Measurements from ENCODE around the gene TRERF1. TPM values are rescaled to one million over a fixed set of nuclear protein-coding genes. Genes with fewer than 3 reads are reported as not detected.

The TRERF1 gene
- total and polyA plus RNA-seq, 2 experiments from 2014 or later: 3.2 to 5.1 TPM

GRCh38 chr6:42417641-42418112 lies 34.0 kb downstream of the TRERF1 start:
- peaks cover 7% of the 10 kb centered on the region for H4K20me1 ChIP-seq (ENCODE audit: insufficient read depth, poor library complexity, severe bottlenecking)
- H3K36me3 ChIP-seq (replicated peaks; ENCODE audit: insufficient read depth, low read depth): no peaks in the 10 kb centered on the region
- no peak overlapping the region for H3K4me3 ChIP-seq
- no peak overlapping the region for H2AFZ ChIP-seq
- 88% methylated on average over 5 of the region's 5 CpGs for WGBS (ENCODE audit: low lambda C conversion rate, missing lambda C conversion rate)
- no peaks in the 10 kb centered on the region for H3K9me2 ChIP-seq (replicated peaks; ENCODE audit: insufficient read depth)
- no peaks in the 10 kb centered on the region for H3K27me3 ChIP-seq
- no peak overlapping the region for H3K27ac ChIP-seq
- TF ChIP-seq EZH2phosphoT487 (IDR thresholded peaks at IDR 0.05; ENCODE audit: low read depth, severe bottlenecking, unreplicated experiment): no peak
- no peak for TF ChIP-seq CTCF (IDR thresholded peaks at IDR 0.05; ENCODE audit: poor library complexity)
- no peak for TF ChIP-seq EZH2 (IDR thresholded peaks at IDR 0.05; ENCODE audit: borderline replicate concordance)
- H3K4me2 ChIP-seq: no peak overlapping the region
- no peaks in the 10 kb centered on the region for H3K4me1 ChIP-seq (ENCODE audit: insufficient read depth)
- no peaks in the 10 kb centered on the region for H3K9me3 ChIP-seq (ENCODE audit: low read depth)
- DNase-seq (ENCODE audit: low spot score): no peak
- peaks cover 60% of the 10 kb centered on the region for H3K79me2 ChIP-seq

- Histone ChIP-seq H3K4me2 (no peak overlapping the region), H3K27ac (no peak overlapping the region)
- 82% methylated on average over 6 of the region's 6 CpGs for WGBS (ENCODE audit: low lambda C conversion rate, missing lambda C conversion rate)
Measured at GRCh38 chr6:42411406-42411805, 40.3 kb downstream of the TRERF1 start.

GRCh38 chr6:42410861-42411260 lies 40.9 kb downstream of the TRERF1 start:
- no peak overlapping the region for H3K27ac ChIP-seq
- no peak for DNase-seq (ENCODE audit: low spot score)

More at GRCh38 chr6:42411406-42411805, 40.3 kb downstream of the TRERF1 start:
- Histone ChIP-seq H3K4me3 (no peak overlapping the region), H3K4me1 (ENCODE audit: insufficient read depth) (no peaks in the 10 kb centered on the region), H3K36me3 (replicated peaks; ENCODE audit: insufficient read depth, low read depth) (no peaks in the 10 kb centered on the region), H2AFZ (no peak overlapping the region), H4K20me1 (ENCODE audit: insufficient read depth, poor library complexity, severe bottlenecking) (no peaks in the 10 kb centered on the region), H3K9me2 (replicated peaks; ENCODE audit: insufficient read depth) (no peaks in the 10 kb centered on the region), H3K27me3 (no peaks in the 10 kb centered on the region), H3K9me3 (ENCODE audit: low read depth) (no peaks in the 10 kb centered on the region), H3K79me2 (peaks cover 56% of the 10 kb centered on the region)
- no peak for DNase-seq (ENCODE audit: low spot score)
- TF ChIP-seq EZH2 (IDR thresholded peaks at IDR 0.05; ENCODE audit: borderline replicate concordance) (no peak), CTCF (IDR thresholded peaks at IDR 0.05; ENCODE audit: poor library complexity) (no peak), EZH2phosphoT487 (IDR thresholded peaks at IDR 0.05; ENCODE audit: low read depth, severe bottlenecking, unreplicated experiment) (no peak)

More at GRCh38 chr6:42410861-42411260, 40.9 kb downstream of the TRERF1 start:
- Histone ChIP-seq H2AFZ (no peak overlapping the region), H3K4me1 (ENCODE audit: insufficient read depth) (no peaks in the 10 kb centered on the region), H3K79me2 (peaks cover 57% of the 10 kb centered on the region), H3K36me3 (replicated peaks; ENCODE audit: insufficient read depth, low read depth) (no peaks in the 10 kb centered on the region), H3K27me3 (no peaks in the 10 kb centered on the region), H3K4me2 (no peak overlapping the region), H4K20me1 (ENCODE audit: insufficient read depth, poor library complexity, severe bottlenecking) (no peaks in the 10 kb centered on the region), H3K9me3 (ENCODE audit: low read depth) (no peaks in the 10 kb centered on the region), H3K4me3 (no peak overlapping the region), H3K9me2 (replicated peaks; ENCODE audit: insufficient read depth) (no peaks in the 10 kb centered on the region)
- WGBS (ENCODE audit: low lambda C conversion rate, missing lambda C conversion rate): 100% methylated on average over 1 of the region's 1 CpG
- TF ChIP-seq CTCF (IDR thresholded peaks at IDR 0.05; ENCODE audit: poor library complexity): no peak
- TF ChIP-seq EZH2 (IDR thresholded peaks at IDR 0.05; ENCODE audit: borderline replicate concordance): no peak
- no peak for TF ChIP-seq EZH2phosphoT487 (IDR thresholded peaks at IDR 0.05; ENCODE audit: low read depth, severe bottlenecking, unreplicated experiment)
